Non-pigmented ciliary epithelial cell (primary cell): ENCODE measurements around the gene SLC16A6.
"Not testable (repeated sequence)": the region's sequence is repeated elsewhere in the genome, so short reads cannot be mapped to it uniquely, and the experiment has no call there.

Source experiments
- DNase-seq: peaks from one replicate; pipeline ENCODE4 v3.0.0-alpha.2; 2010; ENCODE audit warnings: low read depth

The SLC16A6 gene

GRCh38 chr17:68219429-68219828 is 71.5 kb downstream of the SLC16A6 start:
- not testable (repeated sequence) for DNase-seq
